Peyer's patch (tissue), 4 donors: Measurements from ENCODE around the gene ANGPTL4. TPM values are rescaled to one million over a fixed set of nuclear protein-coding genes. Genes with fewer than 3 reads are reported as not detected.
"Not testable (repeated sequence)": the region's sequence is repeated elsewhere in the genome, so short reads cannot be mapped to it uniquely, and the experiment has no call there.

Experiments
- DNase-seq, 3 donors: peaks; one replicate each; pipeline ENCODE4 v3.0.0-alpha.2; 2017 to 2019
- H3K27ac ChIP-seq, 4 donors: fragments of 200-600 bp; sonication (generic); one replicate each; pipeline ENCODE4 v1.5.1; 2016 to 2019
- H3K27me3 ChIP-seq, 2 donors: fragments of 200-600 bp; sonication (generic); one replicate each; pipeline ENCODE4 v1.5.1; 2019
- H3K36me3 ChIP-seq, 3 donors: fragments of 200-600 bp; sonication (generic); one replicate each; pipeline ENCODE4 v1.5.1; 2016 to 2019
- H3K4me1 ChIP-seq, 4 donors: fragments of 200-600 bp; sonication (generic); one replicate each; pipeline ENCODE4 v1.5.1; 2016 to 2019
- H3K4me3 ChIP-seq, 4 donors: fragments of 200-600 bp; sonication (generic); 1 replicate in 3 of 4; 2 replicates in 1 of 4; pipeline ENCODE4 v1.5.1; 2016 to 2019; ENCODE audit warnings: mild to moderate bottlenecking in 1 of 4
- H3K9me3 ChIP-seq, 4 donors: fragments of 200-600 bp; sonication (generic); one replicate each; pipeline ENCODE4 v1.5.1; 2016 to 2019; ENCODE audit warnings: mild to moderate bottlenecking in 1 of 4
- CTCF ChIP-seq, 6 experiments: fragments of 450-650 bp in 4 of 6; fragments of 200-600 bp in 2 of 6; sonication (generic) in 1 of 6; IDR thresholded peaks; one replicate each; pipeline ENCODE4 v1.5.1; 2017 to 2019; ENCODE audit warnings: antibody characterized with exemption in 6 of 6, mild to moderate bottlenecking in 3 of 6, moderate library complexity in 1 of 6
- POLR2A ChIP-seq, 2 donors: fragments of 450-650 bp; IDR thresholded peaks; one replicate each; pipeline ENCODE4 v1.5.1; 2017; ENCODE audit warnings: antibody characterized with exemption in 2 of 2, mild to moderate bottlenecking in 2 of 2, moderate library complexity in 2 of 2
- total RNA-seq, 4 donors: library from RNA; depleted of rRNA; stranded (reverse); fragments of >200 nt; gene quantifications; one replicate each; pipeline ENCODE4 v1.1.0, GENCODE V29; 2016

The ANGPTL4 gene
- total RNA-seq, 4 donors from 2014 or later = 22.6 to 82.1 (median 29.9) TPM

- peaks cover 0 to 12% (median 2%) of the 10 kb centered on the region in 4 donors for H3K4me1 ChIP-seq
- no peak for TF ChIP-seq CTCF (IDR thresholded peaks at IDR 0.05)
- TF ChIP-seq POLR2A (IDR thresholded peaks at IDR 0.05) = no peak
- no peaks in the 10 kb centered on the region for H3K36me3 ChIP-seq
- no peak overlapping the region for H3K27ac ChIP-seq
- no peaks in the 10 kb centered on the region for H3K9me3 ChIP-seq
- DNase-seq = no peak
- H3K27me3 ChIP-seq = peaks cover 0 to 3% of the 10 kb centered on the region in 2 donors
- peak overlapping the region in 3 of 4 donors; percentile 45 to 62 (median 53) for H3K4me3 ChIP-seq
Observed at GRCh38 chr19:8343483-8343844, 20.5 kb upstream of the ANGPTL4 start.

GRCh38 chr19:8349629-8350372 lies 14.2 kb upstream of the ANGPTL4 start:
- not testable (repeated sequence) for H3K27me3 ChIP-seq, H3K27ac ChIP-seq, DNase-seq, H3K4me1 ChIP-seq, H3K4me3 ChIP-seq, H3K36me3 ChIP-seq, H3K9me3 ChIP-seq

- DNase-seq = no peak
Observed at GRCh38 chr19:8352134-8352827, 11.7 kb upstream of the ANGPTL4 start.

GRCh38 chr19:8352845-8353244 lies 11.1 kb upstream of the ANGPTL4 start:
- H3K4me1 ChIP-seq, H3K4me3 ChIP-seq, DNase-seq, H3K9me3 ChIP-seq, H3K27me3 ChIP-seq, H3K36me3 ChIP-seq, H3K27ac ChIP-seq: not testable (repeated sequence)

More at GRCh38 chr19:8352134-8352827, 11.7 kb upstream of the ANGPTL4 start:
- peaks cover 0 to 9% (median 0%) of the 10 kb centered on the region in 4 donors for H3K4me1 ChIP-seq
- no peak overlapping the region for H3K27ac ChIP-seq
- no peak for TF ChIP-seq CTCF (IDR thresholded peaks at IDR 0.05)
- no peak for TF ChIP-seq POLR2A (IDR thresholded peaks at IDR 0.05)
- no peaks in the 10 kb centered on the region for H3K9me3 ChIP-seq
- H3K4me3 ChIP-seq = no peak overlapping the region
- no peaks in the 10 kb centered on the region for H3K27me3 ChIP-seq
- no peaks in the 10 kb centered on the region for H3K36me3 ChIP-seq

DNA sequence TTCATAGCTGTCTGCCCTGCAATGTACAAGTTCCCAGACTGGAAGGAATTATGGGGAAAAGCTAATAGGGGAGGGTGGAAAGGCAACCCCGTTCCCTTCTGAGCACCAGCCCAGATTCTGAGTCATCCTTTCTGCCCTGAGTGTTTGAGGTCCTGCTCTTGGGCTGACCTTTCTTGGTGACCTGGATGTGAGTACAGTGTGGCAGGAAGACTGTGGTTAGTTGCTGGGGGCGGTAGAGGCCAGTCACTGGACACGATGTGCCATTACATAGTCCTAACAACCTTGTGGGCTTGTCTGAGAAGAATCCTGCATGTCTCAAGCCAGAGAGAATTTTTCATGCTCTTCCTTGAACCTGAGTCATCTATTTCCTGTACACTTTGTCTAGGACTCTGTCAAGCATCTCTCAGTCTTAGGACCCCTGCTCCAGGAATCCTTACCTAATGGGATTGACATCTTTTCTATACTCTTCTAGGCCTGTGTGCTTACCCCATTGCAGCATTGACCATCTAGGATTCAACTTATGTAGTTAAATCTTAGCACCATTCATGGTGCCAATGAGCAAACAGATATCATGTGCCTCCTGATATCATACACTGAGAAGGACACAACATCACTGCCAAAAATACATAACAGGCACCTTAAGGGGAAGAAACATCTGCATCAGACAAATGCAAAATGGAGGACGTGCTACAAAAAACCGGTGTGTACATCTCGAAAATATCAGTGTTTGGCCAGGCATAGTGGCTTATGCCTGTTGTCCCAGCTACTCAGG lies 8.1 kb upstream of the ANGPTL4 start:
- no peaks in the 10 kb centered on the region for H3K36me3 ChIP-seq
- no peak overlapping the region for H3K4me3 ChIP-seq
- no peaks in the 10 kb centered on the region for H3K9me3 ChIP-seq
- peaks cover 0 to 9% (median 0%) of the 10 kb centered on the region in 4 donors for H3K4me1 ChIP-seq
- peak in 1 of 3 donors; percentile 64 for DNase-seq
- peak overlapping the region in 2 of 4 donors; percentile 35 to 59 for H3K27ac ChIP-seq
- H3K27me3 ChIP-seq = no peaks in the 10 kb centered on the region
- TF ChIP-seq POLR2A (IDR thresholded peaks at IDR 0.05) (no peak), CTCF (IDR thresholded peaks at IDR 0.05) (no peak)

DNA sequence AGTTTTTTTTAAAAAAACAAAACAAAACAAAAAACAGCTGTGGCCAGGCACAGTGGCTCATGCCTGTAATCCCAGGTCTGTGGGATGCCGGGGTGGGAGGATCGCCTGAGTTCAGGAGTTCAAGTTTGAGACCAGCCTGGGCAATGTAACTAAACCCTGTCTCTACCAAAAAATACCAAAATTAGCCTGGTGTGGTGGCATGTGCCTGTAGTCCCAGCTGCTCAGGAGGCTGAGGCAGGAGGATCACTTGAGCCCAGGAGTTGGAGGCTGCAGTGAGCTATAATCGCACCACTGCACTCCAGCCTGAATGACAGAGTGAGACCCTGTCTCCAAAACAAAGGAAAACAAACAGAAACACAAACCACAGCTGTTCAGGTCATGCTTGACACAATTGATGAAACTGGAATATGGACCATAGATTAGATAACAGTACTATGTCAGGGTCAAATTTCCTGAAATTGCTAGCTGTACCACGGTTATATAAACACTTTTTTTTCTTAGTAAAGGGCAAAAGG lies 6.9 kb upstream of the ANGPTL4 start:
- Histone ChIP-seq H3K27me3 (no peaks in the 10 kb centered on the region), H3K27ac (peak overlapping the region in 2 of 4 donors; percentile 10 to 48), H3K9me3 (no peaks in the 10 kb centered on the region), H3K4me1 (peaks cover 0 to 19% (median 0%) of the 10 kb centered on the region in 4 donors), H3K4me3 (no peak overlapping the region), H3K36me3 (no peaks in the 10 kb centered on the region)
- DNase-seq = no peak
- no peak for TF ChIP-seq CTCF (IDR thresholded peaks at IDR 0.05)
- no peak for TF ChIP-seq POLR2A (IDR thresholded peaks at IDR 0.05)
